K562 (cell line): ENCODE measurements around the gene LY6G5B. TPM values are rescaled to one million over a fixed set of nuclear protein-coding genes. Genes with fewer than 3 reads are reported as not detected.

Experiments used
- C11orf30 ChIP-seq: fragments of 450-650 bp; IDR thresholded peaks from 2 replicates; pipeline ENCODE4 v1.6.1; 2016; ENCODE audit warnings: low read depth, mild to moderate bottlenecking
- DLX4 ChIP-seq: fragments of 250-450 bp; sonication (Bioruptor Pico); IDR thresholded peaks from 2 replicates; pipeline ENCODE4 v1.6.1; 2021; ENCODE audit warnings: mild to moderate bottlenecking
- FOXA3 ChIP-seq, 2 experiments: fragments of 450-650 bp in 1 of 2; sonication (generic) in 1 of 2; formaldehyde crosslinking; IDR thresholded peaks in 1 of 2; conservative IDR thresholded peaks in 1 of 2; 2 replicates each; pipeline versions ENCODE4 v1.4.0 to v1.8.0; 2020 to 2022; ENCODE audit warnings: mild to moderate bottlenecking in 2 of 2, missing genetic modification reagents in 1 of 2
- HNRNPLL ChIP-seq: fragments of 200-400 bp; formaldehyde crosslinking; IDR thresholded peaks from 2 replicates; pipeline ENCODE4 v1.6.1; 2017; ENCODE audit warnings: low read length, low read depth, mild to moderate bottlenecking; ENCODE audit not compliant: poor library complexity, severe bottlenecking
- HSF4 ChIP-seq: fragments of 250-450 bp; sonication (Bioruptor Pico); IDR thresholded peaks from 2 replicates; pipeline ENCODE4 v2.1.2; 2022; ENCODE audit warnings: mild to moderate bottlenecking, moderate library complexity, borderline replicate concordance
- ILF3 ChIP-seq: fragments of 450-650 bp; IDR thresholded peaks from 2 replicates; pipeline ENCODE4 v1.6.1; 2018; ENCODE audit warnings: antibody characterized with exemption, mild to moderate bottlenecking, moderate library complexity, borderline replicate concordance
- MBD1 ChIP-seq: fragments of 250-450 bp; sonication (Bioruptor Pico); IDR thresholded peaks from 2 replicates; pipeline ENCODE4 v1.8.0; 2022; ENCODE audit warnings: inconsistent platforms
- MCM7 ChIP-seq, 2 experiments: fragments of 450-650 bp; IDR thresholded peaks; 2 replicates each; pipeline ENCODE4 v1.6.1; 2016 to 2018
- MEIS2 ChIP-seq: fragments of 450-650 bp; IDR thresholded peaks from 2 replicates; pipeline ENCODE4 v1.6.1; 2014; ENCODE audit warnings: mild to moderate bottlenecking; ENCODE audit not compliant: partially characterized antibody
- MTF1 ChIP-seq: fragments of 250-450 bp; sonication (Bioruptor Pico); IDR thresholded peaks from 2 replicates; pipeline ENCODE4 v1.9.0; 2021; ENCODE audit warnings: moderate library complexity, mild to moderate bottlenecking, inconsistent platforms, borderline replicate concordance
- POLR2A ChIP-seq: fragments of 450-650 bp; conservative IDR thresholded peaks from 2 replicates; pipeline ENCODE4 v1.6.1; 2016
- RBM15 ChIP-seq: fragments of 200-400 bp; formaldehyde crosslinking; IDR thresholded peaks from 2 replicates; pipeline ENCODE4 v1.6.1; 2018; ENCODE audit warnings: mild to moderate bottlenecking, low read length, moderate library complexity; ENCODE audit not compliant: insufficient read depth
- SIX5 ChIP-seq, 2 experiments: IDR thresholded peaks; 2 replicates each; pipeline ENCODE4 v1.6.1; 2011; ENCODE audit warnings: low read length in 2 of 2, borderline replicate concordance in 1 of 2, low read depth in 1 of 2, mild to moderate bottlenecking in 1 of 2, moderate library complexity in 1 of 2; ENCODE audit not compliant: insufficient read depth in 1 of 2
- SNIP1 ChIP-seq: fragments of 450-650 bp; IDR thresholded peaks from 2 replicates; pipeline ENCODE4 v1.7.1; 2017; ENCODE audit warnings: low read depth, mild to moderate bottlenecking
- TAF1 ChIP-seq: IDR thresholded peaks from 2 replicates; pipeline ENCODE4 v1.6.1; 2011; ENCODE audit warnings: mild to moderate bottlenecking, low read length, moderate library complexity; ENCODE audit not compliant: insufficient read depth, control insufficient read depth, severe bottlenecking; ENCODE audit errors: extremely low read depth
- TEAD2 ChIP-seq: fragments of 450-650 bp; IDR thresholded peaks from 2 replicates; pipeline ENCODE4 v1.6.1; 2016; ENCODE audit warnings: missing genetic modification characterization, control low read depth, missing compliant biosample characterization
- THRA ChIP-seq: fragments of 450-650 bp; IDR thresholded peaks from 2 replicates; pipeline ENCODE4 v1.6.1; 2017; ENCODE audit warnings: mild to moderate bottlenecking, moderate library complexity
- ZC3H8 ChIP-seq: fragments of 450-650 bp; IDR thresholded peaks from 2 replicates; pipeline ENCODE4 v1.6.1; 2017
- ZNF224 ChIP-seq: sonication (generic); formaldehyde crosslinking; IDR thresholded peaks from 2 replicates; pipeline ENCODE4 v1.8.0; 2022; ENCODE audit warnings: mild to moderate bottlenecking, missing genetic modification reagents
- ZNF707 ChIP-seq: fragments of 250-450 bp; sonication (Bioruptor Pico); conservative IDR thresholded peaks from 2 replicates; pipeline ENCODE4 v1.8.0; 2022; ENCODE audit warnings: inconsistent platforms, mild to moderate bottlenecking, moderate library complexity
- polyA plus RNA-seq, 8 experiments: library from polyadenylated mRNA; depleted of rRNA in 4 of 8; stranded (reverse) in 5 of 8; unstranded in 3 of 8; fragments of >200 nt; fragmentation: Nextera tagmentation in 2 of 8; fragmentation: Illumina TruSeq in 1 of 8; extraction: Ambion mirVana in 2 of 8; extraction: Trizol in 1 of 8; gene quantifications; 2 replicates each; pipeline versions ENCODE4 v1.2.1 to v1.2.3, GENCODE V29; 2011 to 2014; ENCODE audit warnings: inconsistent platforms in 1 of 8, missing spikeins in 1 of 8
- total RNA-seq, 7 experiments: library from RNA; depleted of rRNA in 6 of 7; stranded (reverse); fragments of >200 nt in 6 of 7; fragmentation: Illumina TruSeq in 2 of 7; extraction: Trizol in 2 of 7; gene quantifications; 2 replicates each; pipeline versions ENCODE4 v1.2.1 to v1.2.3, GENCODE V29; 2011 to 2021; ENCODE audit warnings: low replicate concordance in 1 of 7
- TF ChIP-seq, protein P1 (sequence below): fragments of 200-400 bp; formaldehyde crosslinking; IDR thresholded peaks from 2 replicates; pipeline ENCODE4 v1.6.1; 2017; ENCODE audit warnings: mild to moderate bottlenecking, low read depth, low read length, moderate library complexity

Gene LY6G5B
- total and polyA plus RNA-seq, 9 of the 15 experiments (the other 6 are each of a cell fraction or from before 2014, with no cell fraction given), result 6.0 to 27.0 (median 7.5) TPM

- TF ChIP-seq FOXA3 (CRISPR knock-in tag; conservative IDR thresholded peaks at IDR 0.05 in 1 of 2, IDR thresholded peaks at IDR 0.05 in 1 of 2) (0 out of 4 replicates have a peak, but pooled peaks of 1 of the 2 experiments have one; percentile 34), ILF3 (no peak), MEIS2 (peak; percentile 3), DLX4 (CRISPR knock-in tag) (no peak), POLR2A (peak; percentile 83), THRA (no peak), ZNF224 (CRISPR knock-in tag) (0 out of 2 replicates have a peak, but pooled peaks have one; percentile 18), ZNF707 (CRISPR knock-in tag) (no peak), ZC3H8 (no peak; the same call in 1 of the 2 replicates), MCM7 (IDR thresholded peaks at IDR 0.05) (no peak), TEAD2 (no peak), MBD1 (CRISPR knock-in tag) (0 out of 2 replicates have a peak, but pooled peaks have one; percentile 36), TAF1 (peak; percentile 40), HNRNPLL (no peak), SIX5 (IDR thresholded peaks at IDR 0.05; ENCODE audit: borderline replicate concordance in 1 of 2, insufficient read depth in 1 of 2, low read depth in 1 of 2, low read length in 2 of 2) (no peak), C11orf30 (peak; percentile 87), MTF1 (CRISPR knock-in tag) (no peak), HSF4 (CRISPR knock-in tag) (no peak; the same call in none of the 2 replicates), SNIP1 (no peak), RBM15 (no peak)
- TF ChIP-seq, protein P1, sequence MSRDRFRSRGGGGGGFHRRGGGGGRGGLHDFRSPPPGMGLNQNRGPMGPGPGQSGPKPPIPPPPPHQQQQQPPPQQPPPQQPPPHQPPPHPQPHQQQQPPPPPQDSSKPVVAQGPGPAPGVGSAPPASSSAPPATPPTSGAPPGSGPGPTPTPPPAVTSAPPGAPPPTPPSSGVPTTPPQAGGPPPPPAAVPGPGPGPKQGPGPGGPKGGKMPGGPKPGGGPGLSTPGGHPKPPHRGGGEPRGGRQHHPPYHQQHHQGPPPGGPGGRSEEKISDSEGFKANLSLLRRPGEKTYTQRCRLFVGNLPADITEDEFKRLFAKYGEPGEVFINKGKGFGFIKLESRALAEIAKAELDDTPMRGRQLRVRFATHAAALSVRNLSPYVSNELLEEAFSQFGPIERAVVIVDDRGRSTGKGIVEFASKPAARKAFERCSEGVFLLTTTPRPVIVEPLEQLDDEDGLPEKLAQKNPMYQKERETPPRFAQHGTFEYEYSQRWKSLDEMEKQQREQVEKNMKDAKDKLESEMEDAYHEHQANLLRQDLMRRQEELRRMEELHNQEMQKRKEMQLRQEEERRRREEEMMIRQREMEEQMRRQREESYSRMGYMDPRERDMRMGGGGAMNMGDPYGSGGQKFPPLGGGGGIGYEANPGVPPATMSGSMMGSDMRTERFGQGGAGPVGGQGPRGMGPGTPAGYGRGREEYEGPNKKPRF, result no peak
Observed at GRCh38 chr6:31690231-31691077, 20.7 kb downstream of the LY6G5B start (continued).
